Hepatocyte (in vitro differentiated cells): ENCODE results near the gene ZDHHC16.

ENCODE experiments used
- CTCF ChIP-seq: fragments of 200-600 bp; sonication (generic); IDR thresholded peaks from 2 replicates; pipeline ENCODE4 v1.5.1; 2016; ENCODE audit warnings: antibody characterized with exemption, mild to moderate bottlenecking; ENCODE audit not compliant: poor library complexity
- EZH2 ChIP-seq: fragments of 200-600 bp; sonication (generic); IDR thresholded peaks from 2 replicates; pipeline ENCODE4 v1.6.1; 2016; ENCODE audit warnings: antibody characterized with exemption, mild to moderate bottlenecking, borderline replicate concordance
- EZH2phosphoT487 ChIP-seq: fragments of 200-600 bp; sonication (generic); IDR thresholded peaks from one replicate; pipeline ENCODE4 v1.6.1; 2018; ENCODE audit warnings: antibody characterized with exemption, mild to moderate bottlenecking, low read depth, moderate library complexity; ENCODE audit not compliant: unreplicated experiment, severe bottlenecking

- TF ChIP-seq CTCF (no peak), EZH2 (no peak), EZH2phosphoT487 (no peak)
These were observed 1.8 kb upstream of the ZDHHC16 start for GRCh38 chr10:97444212-97444611.
